HG03097 (cell line): ENCODE data around the gene CLEC17A.
A peak's percentile ranks its signal among the peaks of the same experiment; 100 is the strongest.
"Not testable (repeated sequence)": the region's sequence is repeated elsewhere in the genome, so short reads cannot be mapped to it uniquely, and the experiment has no call there.

Experiments
- ATAC-seq: cut with Tn5 transposase; IDR thresholded peaks from one replicate; pipeline ENCODE4 v1.9.1; 2021; ENCODE audit not compliant: unreplicated experiment, low FRiP score

The CLEC17A gene

DNA sequence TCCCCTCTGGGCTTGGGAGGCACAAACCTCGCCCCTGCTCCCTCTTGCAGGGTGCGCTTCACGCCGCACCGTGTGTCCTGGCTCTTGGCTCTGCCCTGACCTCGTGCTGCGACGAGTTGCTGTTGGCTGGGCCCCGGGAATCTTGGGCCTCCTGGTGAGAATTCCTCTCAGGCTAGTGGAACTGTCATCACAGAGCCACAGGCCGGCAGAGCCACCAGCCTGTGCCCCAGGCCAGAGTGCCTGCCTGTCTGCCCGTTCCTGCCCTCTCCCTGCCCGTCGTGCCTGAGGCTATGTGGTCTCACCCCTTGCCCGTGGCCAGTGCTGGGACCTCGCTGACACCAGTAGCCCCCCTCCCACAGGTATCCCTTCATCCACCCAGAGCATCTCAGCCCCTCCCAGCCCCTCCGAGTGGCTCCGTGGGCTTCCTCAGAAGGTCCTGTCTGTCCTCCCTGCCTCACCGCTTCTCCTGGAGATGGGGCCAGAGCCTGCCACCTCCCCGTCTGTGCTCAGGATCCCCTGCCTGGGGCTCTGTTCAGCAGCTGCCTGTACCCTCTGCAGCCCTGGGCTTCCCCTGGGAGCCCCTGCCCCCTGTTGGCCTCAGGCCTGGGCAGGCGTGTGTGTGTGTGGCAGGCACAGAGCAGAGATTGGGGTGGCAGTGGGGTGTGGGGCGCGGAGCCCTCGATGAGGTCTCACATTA is 24.4 kb upstream of the CLEC17A start:
- ATAC-seq: no peak

DNA sequence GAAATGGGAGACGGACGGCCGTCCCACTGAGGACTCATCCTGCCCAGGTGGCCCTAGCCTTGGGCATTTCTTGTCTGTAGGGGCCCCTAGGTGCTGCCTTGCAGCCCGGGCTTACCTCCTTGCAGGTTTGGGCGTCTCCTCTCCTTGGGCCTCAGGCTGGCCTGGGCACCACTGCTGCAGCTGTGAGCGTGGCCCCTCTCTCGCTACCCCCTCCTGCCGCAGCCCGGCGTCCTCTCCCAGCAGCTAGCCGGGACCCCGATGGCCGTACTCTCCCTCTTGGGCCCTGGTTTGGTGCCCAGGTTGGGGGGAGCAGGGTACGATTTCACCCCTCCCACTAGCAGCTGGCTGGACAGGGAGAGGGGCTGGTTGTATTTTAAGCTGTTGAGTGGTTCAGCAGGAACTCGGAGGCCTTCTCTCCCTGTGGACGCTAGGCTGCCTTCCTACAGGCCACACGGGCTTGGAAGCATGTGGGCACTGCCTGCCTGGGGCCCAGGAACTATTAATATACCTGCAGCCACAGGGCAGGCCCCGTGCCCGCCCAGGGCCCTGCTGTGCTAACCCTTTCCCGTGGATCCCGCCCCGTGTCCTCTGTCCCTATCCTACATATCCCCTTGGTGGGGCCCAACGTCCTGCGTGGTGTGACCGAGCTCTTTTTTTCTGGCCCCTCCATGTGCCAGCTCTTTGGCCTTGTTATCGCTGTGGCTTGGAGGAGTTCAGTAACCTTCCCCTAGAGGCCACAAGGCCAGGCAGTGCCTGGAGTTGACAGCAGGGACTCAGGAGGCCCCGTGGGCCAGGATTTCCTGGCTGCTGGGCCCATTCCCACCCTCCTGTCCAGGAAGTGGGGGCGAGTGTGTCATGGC is 22.7 kb upstream of the CLEC17A start:
- no peak for ATAC-seq

DNA sequence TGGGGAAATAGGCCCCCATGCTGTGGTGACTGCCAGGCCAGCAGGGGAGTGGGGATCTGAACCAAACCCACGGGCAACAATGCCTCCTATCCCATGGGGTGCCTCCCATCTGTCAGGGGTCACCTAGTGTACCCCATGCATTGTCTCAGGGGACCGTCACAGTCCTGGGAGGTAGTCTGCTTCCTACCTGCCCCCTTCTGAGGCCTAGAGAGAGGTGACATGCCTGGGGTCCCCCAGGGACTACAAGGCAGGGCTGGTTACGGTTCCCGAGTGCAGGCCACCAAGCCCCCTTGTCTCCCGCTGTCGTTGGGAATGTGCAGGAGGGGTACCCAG is 22.1 kb upstream of the CLEC17A start:
- ATAC-seq: no peak

DNA sequence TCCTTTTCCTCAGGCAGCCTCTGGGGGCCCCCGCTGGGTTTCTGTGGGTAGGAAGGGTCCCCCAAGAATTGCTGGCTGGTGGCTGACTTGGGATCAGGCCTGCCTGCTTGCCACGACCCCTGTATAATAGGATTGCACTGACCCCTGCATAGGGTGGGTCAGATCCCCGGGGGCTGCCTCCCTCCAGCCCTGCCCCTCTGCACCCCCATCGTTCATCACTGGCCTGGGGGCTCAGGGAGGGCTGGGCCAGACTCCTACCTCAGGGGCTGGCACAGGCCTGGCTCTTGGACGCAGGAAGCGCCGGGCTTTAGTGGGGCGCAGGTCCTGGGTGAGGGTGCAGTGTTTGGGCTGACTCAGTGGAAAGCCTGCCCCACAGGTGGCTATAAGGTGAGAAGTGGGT is 21.6 kb upstream of the CLEC17A start:
- no peak for ATAC-seq

DNA sequence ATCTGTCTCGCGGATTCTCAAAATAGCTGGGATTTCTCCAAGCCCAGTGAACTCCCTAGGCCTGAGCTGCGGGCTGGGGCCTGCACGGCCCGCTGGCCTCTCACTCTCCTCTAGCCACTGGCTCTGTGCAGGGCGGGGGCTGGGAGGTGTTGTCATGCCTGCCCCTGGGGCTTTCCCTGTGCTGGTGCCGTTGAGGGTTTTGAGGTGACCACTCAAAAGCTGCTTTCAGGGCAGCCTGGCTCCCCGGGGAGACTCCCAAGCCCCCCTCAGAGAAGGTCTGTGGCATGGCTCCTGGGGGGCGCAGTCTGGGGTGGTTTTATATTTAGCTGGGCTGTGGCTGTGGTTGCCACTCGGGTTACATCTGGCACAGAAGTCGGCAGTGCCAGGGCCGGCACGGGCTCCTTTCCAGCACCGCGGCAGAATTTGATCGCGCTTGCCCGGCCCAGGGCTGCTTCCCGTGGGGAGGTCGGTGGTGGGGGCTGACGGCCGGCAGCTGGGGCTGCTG is 21.0 kb upstream of the CLEC17A start:
- no peak for ATAC-seq

DNA sequence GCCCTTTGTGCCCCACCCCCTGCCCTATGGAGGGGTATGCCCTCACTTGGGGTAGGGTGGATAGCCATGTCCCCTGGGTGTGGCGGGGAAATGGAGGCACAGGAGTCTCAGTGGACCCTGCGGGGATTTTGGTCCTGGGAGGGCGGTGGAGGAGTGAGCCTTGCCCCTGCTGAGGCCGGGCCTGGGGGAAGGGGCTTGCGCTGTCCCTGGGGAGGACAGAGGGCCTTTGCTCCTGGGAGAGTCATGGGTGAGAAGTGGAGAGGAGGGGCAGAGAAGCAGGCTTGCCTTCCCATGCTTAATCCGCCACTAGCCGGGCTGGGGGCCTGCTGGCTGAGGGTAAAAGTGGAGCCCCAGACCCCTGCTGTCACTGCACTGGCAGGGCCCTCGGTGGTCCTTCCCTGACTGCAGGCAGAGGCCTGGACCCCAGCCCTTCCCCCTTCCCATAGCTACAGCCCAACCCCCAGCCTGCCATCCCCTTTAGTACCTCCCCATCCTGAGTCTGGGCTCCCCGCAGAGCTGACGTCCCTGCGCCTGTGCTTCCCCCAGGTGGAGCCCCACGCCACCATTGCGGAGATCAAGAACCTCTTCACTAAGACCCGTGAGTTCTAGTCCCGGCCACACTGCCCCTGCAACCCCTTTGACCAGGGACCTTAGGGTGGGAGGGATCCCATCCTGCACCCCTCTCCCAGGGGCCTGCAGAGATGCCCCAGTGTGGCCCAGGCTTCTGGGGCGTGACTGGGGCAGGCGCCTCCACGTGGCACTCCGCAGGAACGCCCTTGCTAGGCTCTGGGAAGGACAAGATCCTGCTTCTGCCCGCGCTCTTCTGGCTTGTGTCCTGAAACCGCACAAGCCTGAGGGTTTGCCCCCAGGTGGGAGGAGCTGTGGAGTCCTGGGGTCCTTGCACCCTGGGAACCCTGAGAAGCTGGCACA is 20.0 kb upstream of the CLEC17A start:
- no peak for ATAC-seq

DNA sequence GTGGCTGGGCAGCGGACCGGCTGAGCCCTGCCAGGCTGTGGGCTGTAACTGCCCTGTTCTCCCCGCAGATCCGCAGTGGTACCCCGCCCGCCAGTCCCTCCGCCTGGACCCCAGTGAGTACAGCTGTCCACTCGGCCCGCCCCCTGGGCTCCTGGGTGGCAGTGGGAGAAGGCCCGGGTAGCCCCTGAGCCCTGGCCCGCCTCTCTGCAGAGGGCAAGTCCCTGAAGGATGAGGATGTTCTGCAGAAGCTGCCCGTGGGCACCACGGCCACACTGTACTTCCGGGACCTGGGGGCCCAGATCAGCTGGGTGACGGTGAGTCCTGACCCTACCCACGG is 19.3 kb upstream of the CLEC17A start:
- no peak for ATAC-seq

DNA sequence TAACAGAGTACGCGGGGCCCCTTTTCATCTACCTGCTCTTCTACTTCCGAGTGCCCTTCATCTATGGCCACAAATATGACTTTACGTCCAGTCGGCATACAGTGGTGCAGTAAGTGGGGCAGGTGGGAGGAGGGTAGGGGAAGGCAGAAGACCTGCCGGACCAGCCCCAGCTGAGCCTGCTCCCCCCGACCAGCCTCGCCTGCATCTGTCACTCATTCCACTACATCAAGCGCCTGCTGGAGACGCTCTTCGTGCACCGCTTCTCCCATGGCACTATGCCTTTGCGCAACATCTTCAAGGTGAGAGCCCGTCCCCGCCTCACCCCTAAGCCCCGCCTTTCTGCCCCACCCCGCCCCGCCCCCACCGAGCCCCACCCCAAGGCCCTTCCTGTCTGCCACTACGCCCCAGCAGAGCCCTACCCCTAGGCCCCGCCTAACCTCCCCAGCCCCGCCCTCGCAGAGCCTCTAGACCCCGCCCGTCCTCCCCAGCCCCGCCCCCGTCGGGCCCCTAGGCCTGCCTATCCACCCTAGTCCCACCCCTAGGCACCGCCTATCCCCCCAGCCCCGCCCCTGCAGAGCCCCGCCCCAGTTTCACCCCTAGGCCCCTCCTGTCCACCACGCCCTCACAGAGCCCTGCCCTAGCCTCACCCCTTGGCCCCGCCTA is 18.8 kb upstream of the CLEC17A start:
- ATAC-seq: no peak

DNA sequence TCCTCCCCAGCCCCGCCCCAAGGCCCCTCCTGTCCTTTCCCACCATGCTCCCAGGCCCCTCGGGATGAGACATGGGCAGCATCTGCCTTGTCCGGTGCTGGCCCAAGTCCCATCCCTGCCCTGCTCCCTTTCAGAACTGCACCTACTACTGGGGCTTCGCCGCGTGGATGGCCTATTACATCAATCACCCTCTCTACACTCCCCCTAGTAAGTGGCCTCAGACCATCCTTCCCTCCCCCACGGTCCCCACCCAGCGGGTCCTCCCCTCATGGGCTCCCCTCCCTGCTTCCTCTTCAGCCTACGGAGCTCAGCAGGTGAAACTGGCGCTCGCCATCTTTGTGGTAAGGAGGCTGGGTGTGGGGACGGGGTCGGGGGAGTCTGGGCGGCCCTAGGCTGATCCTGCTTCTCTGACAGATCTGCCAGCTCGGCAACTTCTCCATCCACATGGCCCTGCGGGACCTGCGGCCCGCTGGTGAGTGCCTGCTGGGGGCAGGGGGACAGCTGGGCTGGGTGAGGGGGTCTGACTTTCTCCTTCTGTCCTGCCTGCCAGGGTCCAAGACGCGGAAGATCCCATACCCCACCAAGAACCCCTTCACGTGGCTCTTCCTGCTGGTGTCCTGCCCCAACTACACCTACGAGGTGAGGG is 18.1 kb upstream of the CLEC17A start:
- not testable (repeated sequence) for ATAC-seq

DNA sequence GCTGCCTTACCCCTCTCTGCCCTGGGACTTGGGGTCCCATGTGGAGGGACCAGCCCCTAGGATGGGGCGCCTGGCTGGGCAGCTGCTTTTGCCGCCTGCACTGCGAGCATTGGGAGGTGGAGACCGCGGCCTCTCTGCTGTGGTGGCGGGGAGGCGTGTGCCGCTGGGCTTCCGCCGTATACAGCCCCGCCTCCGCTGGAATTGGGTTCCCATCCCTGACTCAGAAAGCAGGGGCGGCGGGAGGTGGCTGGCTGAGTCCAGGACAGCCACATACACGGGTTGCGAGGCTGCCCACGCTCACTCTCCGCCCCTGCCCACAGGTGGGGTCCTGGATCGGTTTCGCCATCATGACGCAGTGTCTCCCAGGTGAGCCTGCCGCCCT is 17.6 kb upstream of the CLEC17A start:
- ATAC-seq: no peak

DNA sequence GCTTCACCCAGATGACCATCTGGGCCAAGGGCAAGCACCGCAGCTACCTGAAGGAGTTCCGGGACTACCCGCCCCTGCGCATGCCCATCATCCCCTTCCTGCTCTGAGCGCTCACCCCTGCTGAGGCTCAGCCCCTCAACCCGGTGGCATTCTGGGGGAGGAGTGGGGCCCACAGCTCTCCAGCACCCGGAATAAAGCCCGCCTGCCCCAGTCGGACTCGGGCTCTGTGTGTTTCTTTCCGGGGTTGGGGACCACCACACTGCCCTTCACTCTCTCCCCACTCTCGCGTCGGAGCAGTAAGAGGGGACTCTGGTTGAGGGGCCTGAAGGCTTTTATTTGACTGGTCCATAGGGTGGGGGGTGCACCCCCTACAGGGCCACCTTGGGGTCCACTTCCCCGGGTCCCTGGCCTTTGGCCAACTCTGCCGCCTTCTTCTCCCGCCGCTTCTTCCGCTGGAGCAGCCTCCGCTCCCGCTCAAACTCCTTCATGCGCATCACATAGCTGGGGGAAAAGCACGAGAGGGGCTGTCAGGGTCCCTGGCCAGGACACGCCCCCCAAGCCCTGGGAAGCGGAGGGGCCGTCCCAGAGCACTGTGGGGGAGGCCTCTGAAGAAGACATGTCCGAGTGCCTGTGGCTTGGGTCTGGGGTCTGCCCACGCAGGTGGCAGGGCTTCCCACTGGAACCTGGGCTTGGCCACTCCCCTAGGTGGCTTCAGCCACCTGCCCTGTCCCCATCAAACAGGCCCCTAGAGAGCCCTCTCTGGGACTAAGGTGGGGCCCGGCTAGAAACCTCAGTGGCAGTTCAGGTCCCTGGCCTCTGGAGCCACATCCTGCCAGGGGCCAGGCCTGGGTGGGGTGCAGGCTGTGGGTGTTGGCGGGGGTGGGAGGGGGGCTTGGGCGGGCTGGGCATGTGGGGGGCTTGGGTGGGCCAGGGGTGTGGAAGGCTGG is 16.8 kb upstream of the CLEC17A start:
- no peak for ATAC-seq

DNA sequence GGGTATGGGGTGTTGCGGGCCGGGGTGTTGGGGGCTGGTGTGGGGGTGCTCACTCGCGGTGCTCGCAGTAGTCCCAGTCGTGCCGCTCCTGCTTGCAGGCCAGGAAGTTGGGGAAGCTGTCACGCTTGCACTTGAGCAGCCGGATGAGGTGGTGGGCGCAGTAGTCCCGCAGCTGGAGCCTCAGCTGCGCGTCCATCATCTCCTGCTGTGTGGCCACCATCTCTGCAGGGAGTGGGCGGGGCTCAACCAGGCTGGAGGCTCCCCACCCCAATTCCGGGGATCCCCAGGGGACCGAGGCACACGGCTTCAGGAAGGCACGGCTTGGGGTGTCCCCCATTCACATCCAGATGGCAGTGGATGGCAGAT is 16.2 kb upstream of the CLEC17A start:
- no peak for ATAC-seq

DNA sequence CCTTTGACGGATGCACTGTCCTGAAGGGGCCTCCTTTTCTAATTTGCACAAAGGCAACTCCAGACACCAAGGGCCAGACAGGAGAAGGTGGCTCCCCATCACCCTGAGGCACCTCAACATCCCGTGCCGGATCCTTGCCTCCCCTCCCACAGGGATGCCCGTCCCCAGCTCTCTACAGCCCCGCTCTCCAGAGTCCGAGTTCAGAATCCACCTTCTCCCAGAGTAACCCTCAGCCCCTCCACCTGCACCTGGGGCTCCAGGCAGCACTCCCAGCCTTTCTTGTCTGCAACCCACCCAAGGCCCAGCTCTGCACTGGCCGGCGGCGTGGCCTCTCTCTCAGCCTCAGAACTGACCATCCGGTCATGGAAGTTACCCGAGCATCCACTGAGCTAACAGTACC is 15.8 kb upstream of the CLEC17A start:
- ATAC-seq: no peak

DNA sequence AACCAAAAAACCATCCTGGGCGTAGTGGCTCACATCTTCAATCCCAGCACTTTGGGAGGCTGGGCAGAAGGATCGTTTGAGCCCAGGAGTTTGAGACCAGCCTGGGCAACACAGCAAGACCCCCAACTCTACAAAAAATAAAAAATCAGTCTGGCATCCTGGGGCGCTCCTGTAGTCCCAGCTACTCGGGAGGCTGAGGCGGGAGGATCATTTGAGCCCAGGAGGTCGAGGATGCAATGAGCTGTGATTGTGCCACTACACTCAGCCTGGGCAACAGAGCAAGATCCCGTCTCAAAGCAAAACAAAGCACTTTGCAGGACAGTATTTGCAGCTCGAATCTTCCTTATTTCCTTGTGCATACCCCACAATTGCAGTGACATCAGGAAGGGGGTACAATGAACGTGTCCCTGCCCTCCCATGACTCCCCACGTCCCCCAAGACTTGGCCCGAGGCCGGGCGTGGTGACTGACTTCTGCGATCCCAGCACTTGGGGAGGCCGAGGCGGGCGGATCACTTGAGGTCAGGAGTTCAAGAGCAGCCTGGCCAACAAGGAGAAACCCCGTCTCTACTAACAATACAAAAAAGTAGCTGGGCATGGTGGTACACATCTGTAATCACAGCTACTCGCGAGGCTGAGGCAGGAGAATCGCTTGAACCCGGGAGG is 11.9 kb upstream of the CLEC17A start:
- ATAC-seq: no peak

DNA sequence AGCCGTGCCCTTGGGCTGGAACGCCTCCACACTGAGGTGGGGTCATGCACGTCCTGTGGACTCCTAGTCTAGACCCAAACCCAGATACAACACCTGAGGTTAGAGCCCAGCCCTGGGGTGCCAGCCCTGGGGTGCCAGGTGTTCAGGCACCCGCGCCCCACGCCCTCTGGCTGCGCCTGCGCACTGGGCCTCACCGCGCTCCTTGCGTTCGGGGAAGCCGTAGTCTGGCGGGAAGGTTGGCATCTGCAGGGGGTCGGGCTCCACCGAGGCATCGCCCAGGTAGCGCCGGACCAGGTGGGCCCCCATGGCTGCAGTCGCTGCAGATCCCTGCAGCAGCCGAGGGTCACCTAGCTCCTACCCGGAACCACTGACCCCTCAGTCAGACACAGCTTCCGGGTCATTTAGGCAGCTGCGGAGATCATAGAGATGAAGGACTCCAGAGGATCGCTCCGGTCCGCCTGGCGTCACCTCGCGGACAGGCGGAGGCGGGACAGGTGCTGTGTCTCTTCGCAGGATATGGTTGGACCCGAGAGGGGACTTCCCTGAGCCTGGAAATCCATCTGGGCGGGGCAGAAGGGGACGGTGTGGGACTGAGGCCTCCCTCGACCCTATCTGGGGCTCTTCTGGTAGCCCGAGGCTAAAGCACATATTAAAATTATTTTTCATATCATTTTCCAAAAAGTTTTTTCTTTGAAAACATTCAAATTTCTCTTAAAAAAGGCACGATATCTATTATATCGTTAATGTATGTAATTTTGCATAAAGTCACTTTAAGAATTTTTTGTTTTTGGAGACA is 11.0 kb upstream of the CLEC17A start, which contains the start of gene NDUFB7:
Gene NDUFB7 (minus strand): TSS at position 372 of the 796 bp plus-strand sequence. CDS start 66 bp downstream, at position 306.
- ATAC-seq: peak; percentile 83

DNA sequence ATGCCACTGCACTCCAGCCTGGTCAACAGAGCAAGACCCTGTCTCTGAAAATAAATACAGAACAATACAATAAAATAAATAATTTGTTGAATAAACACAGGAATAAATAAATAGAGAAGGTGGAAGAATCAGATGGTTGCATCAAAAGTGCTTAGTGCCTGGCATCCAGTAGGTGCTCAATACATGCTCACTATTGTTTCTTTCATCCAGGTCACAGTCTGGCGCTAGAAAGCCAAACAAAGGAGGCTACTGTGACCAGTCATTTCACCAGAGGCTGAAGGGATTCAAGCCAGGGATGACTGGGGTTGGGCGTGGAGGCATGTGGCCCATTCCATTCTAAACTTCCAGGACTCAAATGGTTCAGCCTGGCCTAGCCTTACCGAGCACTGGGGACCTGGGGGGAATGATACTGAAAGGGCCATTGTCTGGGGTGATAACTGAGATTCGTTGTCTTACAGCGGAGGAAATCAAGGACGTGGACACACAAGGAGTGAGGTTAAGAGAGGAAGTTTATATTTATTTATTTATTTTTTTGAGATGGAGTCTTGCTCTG is 7.4 kb upstream of the CLEC17A start:
- ATAC-seq: no peak

DNA sequence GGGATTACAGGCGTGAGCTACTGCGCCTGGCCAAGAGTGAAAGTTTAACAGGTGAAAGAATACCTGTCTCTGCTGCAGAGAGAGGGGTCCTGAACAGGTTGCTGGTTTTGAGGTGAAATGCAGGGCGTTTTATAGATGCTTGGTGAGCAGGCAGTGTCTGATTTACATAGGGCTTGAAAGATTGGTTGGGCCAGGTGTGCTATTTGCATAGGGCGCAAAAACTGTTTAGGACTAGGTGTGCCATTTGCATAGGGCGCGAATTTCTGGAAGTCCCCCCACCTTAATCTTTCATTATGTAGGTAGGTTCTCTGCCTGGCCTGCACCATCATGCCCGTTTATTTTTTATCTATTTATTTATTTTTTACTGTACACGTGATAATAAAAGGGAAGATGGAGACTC is 6.5 kb upstream of the CLEC17A start:
- no peak for ATAC-seq
